Posterior vena cava (tissue), 2 donors: ENCODE data around the gene PDIA5. TPM values are rescaled to one million over a fixed set of nuclear protein-coding genes. Genes with fewer than 3 reads are reported as not detected.

ENCODE experiments used
- DNase-seq: peaks from one replicate; pipeline ENCODE4 v3.0.0-alpha.2; 2020; ENCODE audit warnings: low spot score
- intact Hi-C, 2 donors: fragments of 100-400 bp; cut with DNase I; formaldehyde crosslinking; loops; one replicate each; pipeline versions ENCODE4 v1.14.1 to v1.14.2; 2022 to 2023
- total RNA-seq, 2 donors: library from RNA; stranded (reverse); fragmentation: NEBNext Ultra II Directional; extraction: Animal tissue kit (Norgen Biotek cat#: 25700); gene quantifications; one replicate each; pipeline ENCODE4 v1.2.1, GENCODE V29; 2021
- donor health status: DM: yes; HTN: yes; CAD: no.
- donor health status: DM: yes; HTN: yes; CAD: no.

The PDIA5 gene
- total RNA-seq, 2 donors from 2014 or later = 29.5 to 29.6 TPM

GRCh38 chr3:123067689-123068600, 1.1 kb downstream of the PDIA5 start:
- intact Hi-C loops = no loop called here
- no peak for DNase-seq

GRCh38 chr3:123068601-123069381, 2.0 kb downstream of the PDIA5 start:
- intact Hi-C loops = no loop called here

DNA sequence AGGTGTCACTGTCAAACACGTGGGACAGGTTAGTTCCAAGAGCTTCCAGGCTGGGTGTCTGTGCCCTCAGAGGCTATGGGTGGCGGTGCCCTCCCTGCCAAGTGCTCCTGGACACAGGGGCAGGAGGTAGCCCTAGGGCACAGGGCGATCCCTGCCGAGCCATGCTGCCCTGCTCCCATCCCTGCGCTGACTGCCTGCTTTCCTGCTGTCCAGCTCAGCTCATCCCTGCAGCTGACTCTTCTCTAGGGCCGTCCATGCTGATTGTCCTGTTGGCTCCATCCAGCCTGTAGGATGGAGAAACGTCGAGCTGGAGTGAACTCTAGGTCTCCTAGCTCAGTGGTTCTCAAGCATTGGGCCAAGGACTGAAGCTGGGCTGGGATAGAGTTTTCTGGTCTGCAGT, 3.7 kb downstream of the PDIA5 start:
- intact Hi-C loops = no loop called here
- DNase-seq = no peak

More at GRCh38 chr3:123068601-123069381, 2.0 kb downstream of the PDIA5 start:
- no peak for DNase-seq

DNA sequence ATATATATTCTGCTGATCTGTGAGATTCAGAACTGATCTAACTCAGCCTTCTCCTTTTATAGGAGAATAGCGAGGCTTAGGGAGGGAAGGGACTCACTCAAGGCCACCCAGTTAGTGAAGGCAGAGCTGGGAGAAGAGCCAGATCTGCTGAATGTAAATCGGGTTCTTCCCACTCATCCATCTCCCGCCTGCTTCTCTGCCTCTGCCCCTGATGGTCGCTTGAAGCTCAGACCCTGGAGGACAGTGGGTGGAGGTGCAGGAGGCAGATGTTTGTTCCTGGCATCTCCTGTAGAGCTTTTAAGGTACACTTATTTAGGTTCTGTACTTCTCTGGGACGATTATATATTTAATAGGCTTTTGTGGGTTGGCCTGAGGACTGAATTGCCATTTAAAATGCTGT, 4.3 kb downstream of the PDIA5 start:
- no peak for DNase-seq
- intact Hi-C loops = no loop called here

- DNase-seq = no peak
- intact Hi-C loops = no loop called here
Observed at GRCh38 chr3:123071581-123071980, 4.8 kb downstream of the PDIA5 start.

DNA sequence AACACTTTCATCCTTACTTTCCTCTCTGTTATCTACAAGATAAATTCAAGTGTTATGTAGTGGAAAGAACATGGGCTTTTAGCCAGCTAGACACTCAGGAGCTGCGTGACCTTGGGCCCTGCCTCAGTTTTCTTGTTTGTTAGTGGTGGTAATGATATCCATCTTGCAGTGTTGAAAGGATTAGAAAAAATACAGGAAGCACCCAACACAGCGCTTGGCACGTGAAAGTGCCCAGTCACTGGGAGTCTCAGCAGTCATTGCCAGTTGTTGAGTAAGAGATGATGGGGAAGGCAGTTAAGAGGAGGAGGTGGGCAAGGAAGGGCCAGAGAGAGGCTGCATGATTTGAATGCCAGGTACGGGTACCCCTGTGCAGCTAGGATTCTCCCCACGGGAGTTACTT, 5.3 kb downstream of the PDIA5 start:
- no peak for DNase-seq
- intact Hi-C loops = no loop called here

GRCh38 chr3:123072564-123072963, 5.7 kb downstream of the PDIA5 start:
- DNase-seq = no peak
- intact Hi-C loops = no loop called here

DNA sequence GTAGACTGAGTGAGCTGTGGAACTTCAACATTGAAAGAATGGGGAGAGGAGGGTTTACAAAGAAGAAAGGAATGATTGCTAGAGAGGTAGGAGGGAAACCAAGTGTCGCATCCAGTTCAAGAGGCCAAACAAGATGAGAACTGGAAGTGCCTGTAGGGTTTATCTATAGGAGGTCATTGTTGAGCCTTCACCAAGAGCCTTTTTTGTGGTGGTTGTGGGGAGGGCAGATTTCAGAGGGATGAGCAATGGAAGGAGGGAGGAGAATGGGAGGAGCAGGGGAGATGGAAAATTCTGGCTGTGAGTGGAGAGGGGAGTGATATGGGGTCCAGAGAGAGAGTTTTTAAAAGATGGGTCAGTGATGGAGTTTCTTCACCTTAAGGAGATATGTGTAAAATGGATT, 8.5 kb downstream of the PDIA5 start:
- intact Hi-C loops = no loop called here
- DNase-seq = no peak

- intact Hi-C loops = no loop called here
- no peak for DNase-seq
Observed at GRCh38 chr3:123076112-123076495, 9.3 kb downstream of the PDIA5 start.

DNA sequence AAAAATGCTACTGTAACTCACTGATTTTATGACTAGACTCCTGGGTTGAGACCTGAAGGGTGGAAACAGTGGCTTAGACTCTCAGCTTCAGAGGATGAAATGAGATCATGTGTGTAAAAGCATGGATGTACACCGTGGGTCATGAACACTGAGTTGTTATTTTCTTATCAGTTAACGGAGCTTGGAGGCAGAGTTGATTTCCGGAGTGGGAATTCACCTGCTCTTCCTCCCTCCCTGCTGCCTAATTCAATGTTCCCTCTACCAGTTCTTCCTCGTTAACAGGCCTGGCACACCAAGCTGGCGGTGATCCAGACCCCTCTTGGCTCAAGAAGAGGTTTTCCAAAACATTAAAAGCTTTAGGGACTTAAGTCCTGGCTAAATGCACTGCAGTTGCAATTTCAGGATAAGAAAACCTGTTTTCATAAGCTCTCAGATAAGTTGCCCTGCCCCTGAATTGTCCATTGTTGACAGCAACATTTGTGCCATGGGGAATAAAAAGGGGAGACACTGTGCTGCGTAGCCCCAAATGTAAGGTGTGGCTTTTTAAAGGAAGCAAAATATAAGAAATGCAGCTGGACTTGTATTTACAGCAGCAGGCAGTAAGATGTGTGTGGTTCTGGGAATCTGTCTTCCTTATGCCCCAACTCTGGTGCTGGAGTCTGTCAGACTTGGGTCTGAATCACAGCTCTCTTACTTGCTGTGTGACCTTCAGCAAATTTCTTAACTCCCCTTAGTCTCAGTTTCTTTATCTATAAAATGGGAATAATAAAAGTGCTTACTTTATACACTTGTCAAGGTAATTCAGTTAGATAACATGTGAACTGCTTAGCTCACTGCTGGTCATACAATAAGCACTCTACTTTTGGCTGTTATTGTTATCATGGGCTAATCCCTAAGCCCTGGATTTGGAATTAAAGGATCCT, 9.9 kb downstream of the PDIA5 start:
- DNase-seq = no peak
- intact Hi-C loops = no loop called here

DNA sequence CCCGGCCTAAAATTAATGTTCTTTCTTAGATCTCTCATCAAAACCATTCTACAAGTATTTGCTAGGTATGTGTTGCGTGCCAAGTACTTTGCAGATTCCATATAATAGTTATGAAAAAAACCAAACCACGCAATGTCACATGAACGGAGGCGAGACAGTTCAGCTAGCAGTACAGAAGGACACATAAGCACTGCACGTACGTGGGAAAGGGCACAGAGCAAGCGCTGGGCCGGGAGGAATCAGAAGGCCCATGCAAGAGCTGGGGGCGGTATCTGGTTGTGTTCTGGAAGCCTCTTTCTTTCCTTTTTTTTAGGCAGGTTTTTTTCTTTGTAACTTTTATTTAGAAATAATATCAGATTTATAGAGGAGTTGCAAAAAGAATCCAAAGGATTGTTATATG, 11.3 kb downstream of the PDIA5 start:
- intact Hi-C loops = no loop called here
- no peak for DNase-seq

- intact Hi-C loops = no loop called here
- DNase-seq = no peak
Observed at GRCh38 chr3:123080864-123081562, 14.2 kb downstream of the PDIA5 start.

DNA sequence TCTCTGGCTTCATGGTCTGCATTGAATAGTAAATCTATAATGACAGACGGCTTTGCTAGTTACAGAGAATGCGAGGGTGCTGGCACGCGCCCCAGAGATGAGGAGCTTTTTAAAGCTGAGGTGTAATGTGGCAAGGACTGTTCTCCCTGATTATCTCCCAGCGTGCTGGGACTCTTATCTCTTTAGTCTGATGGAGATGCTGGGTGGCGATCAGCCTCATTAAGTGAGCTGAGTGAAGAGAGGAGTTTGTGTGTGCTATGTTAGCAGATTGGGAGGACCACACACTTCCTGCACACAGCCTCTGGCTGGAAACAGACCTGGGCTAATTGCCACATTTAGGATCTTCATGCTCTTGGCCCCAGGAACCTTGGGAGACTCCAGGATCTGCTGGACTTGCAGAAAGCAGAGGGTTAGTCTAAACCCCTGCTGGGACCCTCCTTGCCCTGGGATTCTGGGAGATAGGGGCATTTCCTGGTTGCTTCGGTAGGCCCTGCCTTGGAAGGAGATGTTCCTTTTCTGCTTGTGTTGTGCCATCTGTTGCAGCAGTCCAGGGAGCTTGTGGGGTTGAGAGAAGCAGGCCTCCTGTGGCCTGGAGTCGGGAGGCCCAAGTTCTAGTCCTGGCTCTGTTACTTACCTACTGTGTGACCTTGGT, 15.0 kb downstream of the PDIA5 start:
- DNase-seq = no peak
- intact Hi-C loops = no loop called here

- DNase-seq = no peak
Observed at GRCh38 chr3:123082370-123083065, 15.7 kb downstream of the PDIA5 start.

GRCh38 chr3:123083383-123084124, 16.7 kb downstream of the PDIA5 start:
- intact Hi-C loops = no loop called here
- no peak for DNase-seq

More at GRCh38 chr3:123082370-123083065, 15.7 kb downstream of the PDIA5 start:
- intact Hi-C loops = no loop called here

GRCh38 chr3:123084192-123084591, 17.4 kb downstream of the PDIA5 start:
- intact Hi-C loops = no loop called here
- no peak for DNase-seq

DNA sequence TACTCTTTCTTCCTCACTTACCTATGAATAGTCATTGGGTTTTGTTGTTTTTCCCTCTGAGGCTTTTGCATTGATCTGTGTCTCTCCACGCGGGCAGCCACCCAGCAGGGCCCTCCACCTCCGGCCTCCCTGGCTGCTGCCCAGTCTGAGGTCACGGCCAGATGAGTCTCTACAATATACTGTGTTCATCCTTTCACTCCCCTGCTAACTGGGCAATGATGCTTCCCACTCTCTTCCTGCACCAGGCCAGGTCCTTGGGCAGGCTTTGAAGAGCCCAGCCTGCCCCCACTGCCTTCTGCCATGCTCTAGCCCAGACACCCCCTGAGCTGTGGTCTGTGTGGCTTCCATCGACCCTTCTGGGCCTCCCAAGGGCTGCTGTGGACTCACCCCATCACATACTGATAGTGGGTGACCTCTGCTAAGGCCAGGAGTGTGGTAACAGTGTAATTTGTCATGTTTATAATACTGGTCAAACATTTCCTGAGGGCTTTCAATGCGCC, 18.0 kb downstream of the PDIA5 start:
- intact Hi-C loops = no loop called here
- no peak for DNase-seq
